Ishikawa (cell line): ENCODE results near the gene ATR.

Experiments
- CEBPB ChIP-seq: IDR thresholded peaks from 2 replicates; pipeline ENCODE4 v1.6.1; 2012
- FOXM1 ChIP-seq: IDR thresholded peaks from 2 replicates; pipeline ENCODE4 v1.6.1; 2012; ENCODE audit warnings: low read depth, borderline replicate concordance
- NFIC ChIP-seq: IDR thresholded peaks from 2 replicates; pipeline ENCODE4 v1.6.1; 2012
- RAD21 ChIP-seq: IDR thresholded peaks from 2 replicates; pipeline ENCODE4 v1.6.1; 2012; ENCODE audit warnings: low read depth
- TCF12 ChIP-seq: IDR thresholded peaks from 2 replicates; pipeline ENCODE4 v1.6.1; 2012; ENCODE audit warnings: low read depth
- TEAD4 ChIP-seq: IDR thresholded peaks from 2 replicates; pipeline ENCODE4 v1.6.1; 2012
- ZBTB7A ChIP-seq: IDR thresholded peaks from 2 replicates; pipeline ENCODE4 v1.6.1; 2012; ENCODE audit warnings: low read depth
- TF ChIP-seq, protein P1 (sequence below): IDR thresholded peaks from 2 replicates; pipeline ENCODE4 v1.6.1; 2012

- TF ChIP-seq FOXM1 = no peak
- no peak for TF ChIP-seq CEBPB
- TF ChIP-seq, protein P1, sequence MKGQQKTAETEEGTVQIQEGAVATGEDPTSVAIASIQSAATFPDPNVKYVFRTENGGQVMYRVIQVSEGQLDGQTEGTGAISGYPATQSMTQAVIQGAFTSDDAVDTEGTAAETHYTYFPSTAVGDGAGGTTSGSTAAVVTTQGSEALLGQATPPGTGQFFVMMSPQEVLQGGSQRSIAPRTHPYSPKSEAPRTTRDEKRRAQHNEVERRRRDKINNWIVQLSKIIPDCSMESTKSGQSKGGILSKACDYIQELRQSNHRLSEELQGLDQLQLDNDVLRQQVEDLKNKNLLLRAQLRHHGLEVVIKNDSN = no peak
- no peak for TF ChIP-seq ZBTB7A
- TF ChIP-seq TEAD4 = no peak
- no peak for TF ChIP-seq RAD21
- TF ChIP-seq NFIC = no peak
- no peak for TF ChIP-seq TCF12
Measured at GRCh38 chr3:142568393-142569017, 10.0 kb downstream of the ATR start.
